H1 (cell line): ENCODE data around the gene UHRF1. TPM values are rescaled to one million over a fixed set of nuclear protein-coding genes. Genes with fewer than 3 reads are reported as not detected.

Source experiments
- HDAC6 ChIP-seq: IDR thresholded peaks from one replicate; pipeline ENCODE4 v1.7.1; 2012; ENCODE audit warnings: low read depth, mild to moderate bottlenecking, inconsistent platforms, low read length, moderate library complexity
- KDM5A ChIP-seq: fragments of 200-600 bp; IDR thresholded peaks from 2 replicates; pipeline ENCODE4 v1.7.1; 2012; ENCODE audit warnings: mild to moderate bottlenecking, low read length, inconsistent platforms, mixed read lengths
- NRF1 ChIP-seq: IDR thresholded peaks from 2 replicates; pipeline ENCODE4 v1.6.1; 2011; ENCODE audit warnings: mild to moderate bottlenecking, low read depth, low read length, improper control_type of control experiment
- RBBP5 ChIP-seq: IDR thresholded peaks from 2 replicates; pipeline ENCODE4 v1.7.1; 2012; ENCODE audit warnings: low read depth, mild to moderate bottlenecking, inconsistent platforms, low read length, moderate library complexity, borderline replicate concordance
- RNF2 ChIP-seq: fragments of 200-900, 300-1000 bp; sonication (generic); IDR thresholded peaks from 2 replicates; pipeline ENCODE4 v1.7.1; 2016; ENCODE audit warnings: borderline replicate concordance, low read depth, mild to moderate bottlenecking, antibody characterized with exemption, low read length; ENCODE audit not compliant: poor library complexity, severe bottlenecking; ENCODE audit errors: missing control alignments
- SIX5 ChIP-seq: IDR thresholded peaks from 2 replicates; pipeline ENCODE4 v1.6.1; 2011; ENCODE audit warnings: mild to moderate bottlenecking, low read depth, low read length
- polyA plus RNA-seq, 7 experiments: library from polyadenylated mRNA; depleted of rRNA in 3 of 7; stranded (reverse) in 5 of 7; unstranded in 2 of 7; fragments of >200 nt in 5 of 7; fragments of 200-250 nt in 2 of 7; gene quantifications; 1 replicate in 5 of 7; 2 replicates in 1 of 7; 4 replicates in 1 of 7; pipeline versions ENCODE4 v1.2.1 to v1.2.3, GENCODE V29; 2011 to 2013; ENCODE audit warnings: missing spikeins in 2 of 7, mixed read lengths in 2 of 7
- total RNA-seq: library from RNA; stranded (reverse); fragmentation: NEBNext Ultra II Directional; extraction: Animal tissue kit (Norgen Biotek cat#: 25700); gene quantifications from 2 replicates; pipeline ENCODE4 v1.2.1, GENCODE V29; 2021

UHRF1 gene
- total and polyA plus RNA-seq, 2 of the 8 experiments (the other 6 are each of a cell fraction or from before 2014, with no cell fraction given), result 14.7 to 65.8 TPM

DNA sequence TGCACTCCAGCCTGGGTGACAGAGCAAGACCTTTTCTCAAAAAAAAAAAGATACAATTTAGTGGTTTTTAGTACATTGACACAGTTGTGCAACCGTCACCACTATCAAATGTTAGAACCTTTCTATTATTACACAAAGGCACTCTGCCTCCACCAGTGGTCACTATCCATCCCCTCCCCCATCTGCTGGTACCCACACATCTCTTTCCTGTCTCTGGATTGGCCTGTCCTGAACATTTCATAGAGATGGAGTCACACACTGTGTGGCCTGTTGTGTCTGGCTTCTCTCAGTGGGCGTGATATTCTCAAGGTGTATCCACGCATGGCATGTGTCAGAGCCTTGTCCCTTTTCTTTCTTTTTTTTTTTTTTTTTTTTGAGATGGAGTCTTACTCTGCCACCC lies 70.8 kb downstream of the UHRF1 start (continued):
- TF ChIP-seq HDAC6 (no peak), RNF2 (no peak), RBBP5 (no peak), NRF1 (no peak), KDM5A (no peak), SIX5 (no peak)
- TF ChIP-seq, all 59 proteins: peak for 0
